H1 (cell line): ENCODE data around the gene ADIPOR1. TPM values are rescaled to one million over a fixed set of nuclear protein-coding genes. Genes with fewer than 3 reads are reported as not detected.

Experiments used
- ASH2L ChIP-seq: fragments of 200-600, 300-600 bp; sonication (generic); IDR thresholded peaks from one replicate; pipeline ENCODE4 v1.7.1; 2017; ENCODE audit warnings: low read length
- BCL11A ChIP-seq, 2 experiments: IDR thresholded peaks; one replicate each; pipeline ENCODE4 v1.6.1; 2011; ENCODE audit warnings: low read depth in 2 of 2, low read length in 2 of 2, mild to moderate bottlenecking in 2 of 2
- CBX8 ChIP-seq: fragments of 300-800, 300-1000 bp; sonication (generic); IDR thresholded peaks from 2 replicates; pipeline ENCODE4 v1.7.1; 2016; ENCODE audit warnings: low read depth, low read length, borderline replicate concordance
- CEBPB ChIP-seq: IDR thresholded peaks from 2 replicates; pipeline ENCODE4 v1.6.1; 2012; ENCODE audit warnings: low read depth, low read length
- CHD1 ChIP-seq: IDR thresholded peaks from 2 replicates; pipeline ENCODE4 v1.6.1; 2012; ENCODE audit warnings: low read depth, low read length, improper control_type of control experiment
- CHD2 ChIP-seq: IDR thresholded peaks from 2 replicates; pipeline ENCODE4 v1.6.1; 2012; ENCODE audit warnings: low read length, improper control_type of control experiment
- CREB1 ChIP-seq: IDR thresholded peaks from 2 replicates; pipeline ENCODE4 v1.6.1; 2012; ENCODE audit warnings: inconsistent platforms
- GTF2F1 ChIP-seq: IDR thresholded peaks from 2 replicates; pipeline ENCODE4 v1.6.1; 2012; ENCODE audit warnings: low read depth, low read length, improper control_type of control experiment, borderline replicate concordance
- KDM1A ChIP-seq: fragments of 200-600, 300-600 bp; sonication (generic); IDR thresholded peaks from 2 replicates; pipeline ENCODE4 v1.7.1; 2016; ENCODE audit warnings: mild to moderate bottlenecking, low read length, borderline replicate concordance
- KDM5A ChIP-seq: fragments of 200-600 bp; IDR thresholded peaks from 2 replicates; pipeline ENCODE4 v1.7.1; 2012; ENCODE audit warnings: mild to moderate bottlenecking, low read length, inconsistent platforms, mixed read lengths
- PHF8 ChIP-seq: fragments of 200-600 bp; sonication (generic); conservative IDR thresholded peaks from 2 replicates; pipeline ENCODE4 v1.7.1; 2012; ENCODE audit warnings: low read depth, mild to moderate bottlenecking, inconsistent platforms, low read length, moderate library complexity
- POLR2AphosphoS5 ChIP-seq: IDR thresholded peaks from 2 replicates; pipeline ENCODE4 v1.6.1; 2011; ENCODE audit warnings: low read depth, low read length
- RAD21 ChIP-seq, 2 experiments: IDR thresholded peaks in 1 of 2; conservative IDR thresholded peaks in 1 of 2; 2 replicates each; pipeline ENCODE4 v1.6.1; 2011; ENCODE audit warnings: low read depth in 2 of 2, low read length in 2 of 2, improper control_type of control experiment in 1 of 2, inconsistent platforms in 1 of 2, mild to moderate bottlenecking in 1 of 2, moderate library complexity in 1 of 2
- RBBP5 ChIP-seq: IDR thresholded peaks from 2 replicates; pipeline ENCODE4 v1.7.1; 2012; ENCODE audit warnings: low read depth, mild to moderate bottlenecking, inconsistent platforms, low read length, moderate library complexity, borderline replicate concordance
- RXRA ChIP-seq: IDR thresholded peaks from 2 replicates; pipeline ENCODE4 v1.6.1; 2011; ENCODE audit warnings: low read depth, mild to moderate bottlenecking, low read length, moderate library complexity; ENCODE audit not compliant: insufficient read depth
- SAP30 ChIP-seq: fragments of 300-600 bp; sonication (generic); IDR thresholded peaks from 2 replicates; pipeline ENCODE4 v1.7.1; 2012; ENCODE audit warnings: low read length, moderate library complexity, mild to moderate bottlenecking, inconsistent platforms; ENCODE audit not compliant: insufficient read depth, insufficient replicate concordance
- SIRT6 ChIP-seq: IDR thresholded peaks from one replicate; pipeline ENCODE4 v1.7.1; 2012; ENCODE audit warnings: low read length, inconsistent platforms
- SIX5 ChIP-seq: IDR thresholded peaks from 2 replicates; pipeline ENCODE4 v1.6.1; 2011; ENCODE audit warnings: mild to moderate bottlenecking, low read depth, low read length
- SP1 ChIP-seq: IDR thresholded peaks from 2 replicates; pipeline ENCODE4 v1.6.1; 2011; ENCODE audit warnings: low read depth, low read length
- SP2 ChIP-seq: IDR thresholded peaks from 2 replicates; pipeline ENCODE4 v1.6.1; 2012; ENCODE audit warnings: mild to moderate bottlenecking, low read length, inconsistent platforms
- SP4 ChIP-seq: IDR thresholded peaks from 2 replicates; pipeline ENCODE4 v1.6.1; 2012; ENCODE audit warnings: low read length, inconsistent platforms
- SUZ12 ChIP-seq: fragments of 200-600 bp; sonication (generic); IDR thresholded peaks from 2 replicates; pipeline ENCODE4 v1.6.1; 2012; ENCODE audit warnings: mild to moderate bottlenecking, inconsistent platforms, low read length, moderate library complexity, mixed read lengths
- TBP ChIP-seq: IDR thresholded peaks from 2 replicates; pipeline ENCODE4 v1.6.1; 2011; ENCODE audit warnings: low read depth, low read length, improper control_type of control experiment
- USF2 ChIP-seq: IDR thresholded peaks from 2 replicates; pipeline ENCODE4 v1.6.1; 2011; ENCODE audit warnings: low read length, improper control_type of control experiment
- YY1 ChIP-seq: IDR thresholded peaks from 2 replicates; pipeline ENCODE4 v1.6.1; 2011; ENCODE audit warnings: low read depth, mild to moderate bottlenecking, low read length
- polyA plus RNA-seq, 7 experiments: library from polyadenylated mRNA; depleted of rRNA in 3 of 7; stranded (reverse) in 5 of 7; unstranded in 2 of 7; fragments of >200 nt in 5 of 7; fragments of 200-250 nt in 2 of 7; gene quantifications; 1 replicate in 5 of 7; 2 replicates in 1 of 7; 4 replicates in 1 of 7; pipeline versions ENCODE4 v1.2.1 to v1.2.3, GENCODE V29; 2011 to 2013; ENCODE audit warnings: missing spikeins in 2 of 7, mixed read lengths in 2 of 7
- total RNA-seq: library from RNA; stranded (reverse); fragmentation: NEBNext Ultra II Directional; extraction: Animal tissue kit (Norgen Biotek cat#: 25700); gene quantifications from 2 replicates; pipeline ENCODE4 v1.2.1, GENCODE V29; 2021

The ADIPOR1 gene
- total and polyA plus RNA-seq, 2 of the 8 experiments (the other 6 are each of a cell fraction or from before 2014, with no cell fraction given): 69.8 to 118 TPM

- TF ChIP-seq RAD21 (IDR thresholded peaks at IDR 0.05 in 1 of 2, conservative IDR thresholded peaks at IDR 0.05 in 1 of 2; ENCODE audit: low read depth in 2 of 2, low read length in 2 of 2) (no peak), ASH2L (peak; percentile 88), CEBPB (no peak), KDM5A (peak; percentile 80), YY1 (peak; percentile 82; the same call in 1 of the 2 replicates), CBX8 (no peak), KDM1A (no peak), POLR2AphosphoS5 (peak; percentile 100), CREB1 (peak; percentile 99), USF2 (no peak), SUZ12 (no peak), RXRA (no peak), PHF8 (peak; percentile 95), SIRT6 (no peak), RBBP5 (peak; percentile 85), SP4 (no peak), TBP (peak; percentile 95), SAP30 (peak; percentile 63), CHD1 (no peak), BCL11A (IDR thresholded peaks at IDR 0.05; ENCODE audit: low read depth in 2 of 2, low read length in 2 of 2) (no peak), SP1 (peak; percentile 89), SIX5 (no peak), GTF2F1 (peak; percentile 70; the same call in 1 of the 2 replicates), SP2 (no peak), CHD2 (peak; percentile 95)
Measured at GRCh38 chr1:203006948-203007871, 49.1 kb upstream of the ADIPOR1 start, which contains the start of gene TMEM183A (continued).
